Ovary (tissue), 9 donors: Measurements from ENCODE around the gene PLEKHO2. TPM values are rescaled to one million over a fixed set of nuclear protein-coding genes. Genes with fewer than 3 reads are reported as not detected.
A peak's percentile ranks its signal among the peaks of the same experiment; 100 is the strongest.

Experiments
- DNase-seq, 5 donors: peaks; one replicate each; pipeline ENCODE4 v3.0.0-alpha.2; 2019 to 2020
- H3K27ac ChIP-seq, 2 donors: fragments of 200-600 bp; one replicate each; pipeline versions ENCODE4 v1.5.1 to v1.8.0; 2019 to 2022
- H3K27me3 ChIP-seq: fragments of 200-600 bp; one replicate; pipeline ENCODE4 v1.8.0; 2022
- H3K36me3 ChIP-seq: fragments of 200-600 bp; sonication (generic); one replicate; pipeline ENCODE4 v1.5.1; 2019
- H3K4me1 ChIP-seq: one replicate; pipeline ENCODE4 v1.8.1; 2013; ENCODE audit warnings: mild to moderate bottlenecking, moderate library complexity; ENCODE audit not compliant: insufficient read depth
- H3K4me3 ChIP-seq: fragments of 200-600 bp; sonication (generic); one replicate; pipeline ENCODE4 v1.5.1; 2017
- H3K9me3 ChIP-seq, 2 donors: fragments of 200-600 bp in 1 of 2; sonication (generic) in 1 of 2; one replicate each; pipeline versions ENCODE4 v1.5.1 to v1.8.1; 2013 to 2019; ENCODE audit warnings: mild to moderate bottlenecking in 1 of 2, moderate library complexity in 1 of 2
- EP300 ChIP-seq: sonication (generic); formaldehyde crosslinking; IDR thresholded peaks from one replicate; pipeline ENCODE4 v1.6.1; 2017; ENCODE audit warnings: antibody characterized with exemption
- POLR2A ChIP-seq: fragments of 450-650 bp; IDR thresholded peaks from one replicate; pipeline ENCODE4 v1.6.1; 2017; ENCODE audit warnings: antibody characterized with exemption, mild to moderate bottlenecking, moderate library complexity
- WGBS, 3 donors: extraction: QIAGEN DNeasy Blood & Tissue Kit in 1 of 3; methylation state at CpG; one replicate each; pipeline versions ENCODE4 v1.1.5 to v1.1.7; 2013 to 2017; 5-methylcytosine and 5-hydroxymethylcytosine counted together
- intact Hi-C, 4 donors: fragments of 100-400 bp; cut with DNase I; formaldehyde crosslinking; loops; one replicate each; pipeline versions ENCODE4 v1.11.0 to v1.15.1; 2022 to 2023
- polyA plus RNA-seq, 2 donors: library from polyadenylated mRNA; stranded (reverse); fragments of 200-250 nt in 1 of 2; fragments of 350-450 nt in 1 of 2; fragmentation: Illumina TruSeq in 1 of 2; extraction: RNeasy Lipid Tissue Mini Kit (QIAGEN cat#74804) in 1 of 2; gene quantifications; one replicate each; pipeline ENCODE4 v1.2.3, GENCODE V29; 2013 to 2014
- total RNA-seq, 7 donors: library from RNA; depleted of rRNA in 2 of 7; stranded (reverse); fragments of >200 nt in 2 of 7; fragmentation: NEBNext Ultra II Directional in 3 of 7; extraction: Animal tissue kit (Norgen Biotek cat#: 25700) in 3 of 7; gene quantifications; one replicate each; pipeline versions ENCODE4 v1.1.0 to v1.2.4, GENCODE V29; 2016 to 2023
- TF ChIP-seq, protein P1 (sequence below), 3 donors: fragments of 450-650 bp in 2 of 3; fragments of 200-600 bp in 1 of 3; IDR thresholded peaks; one replicate each; pipeline versions ENCODE4 v1.5.1 to v1.8.0; 2016 to 2022; ENCODE audit warnings: antibody characterized with exemption in 3 of 3, mild to moderate bottlenecking in 1 of 3
- donor health status: DM: no; HTN: no; CAD: no; lungs with moderate emphysema.
- donor health status: DM: no; HTN: no; CAD: no.
- donor health status: Bipolar disorder and iron deficiency.
- donor health status: DM: yes; HTN: yes; CAD: no.
- donor health status: DM: no; HTN: no; CAD: no.
- donor health status: DM: yes; HTN: yes; CAD: no.

The PLEKHO2 gene
- total and polyA plus RNA-seq, 9 donors = 12.6 to 42.7 (median 27.5) TPM

DNA sequence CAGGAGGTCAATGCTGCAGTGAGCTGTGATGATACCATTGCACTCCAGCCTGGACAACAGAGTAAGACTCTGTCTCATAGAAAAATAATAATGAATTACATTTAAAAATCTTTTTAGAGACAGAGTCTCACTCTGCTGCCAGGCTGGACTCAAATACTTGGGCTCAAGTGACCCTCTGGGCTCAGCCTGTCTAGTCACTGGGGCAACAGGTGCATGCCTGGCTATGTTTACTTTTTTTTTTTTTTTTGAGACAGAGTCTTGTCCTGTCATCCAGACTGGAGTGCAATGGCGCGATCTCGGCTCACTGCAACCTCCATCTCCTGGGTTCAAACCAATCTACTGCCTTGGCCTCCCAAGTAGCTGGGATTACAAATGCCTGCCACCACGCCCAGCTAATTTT is 8.0 kb upstream of the PLEKHO2 start:
- no peak for DNase-seq
- TF ChIP-seq, protein P1, sequence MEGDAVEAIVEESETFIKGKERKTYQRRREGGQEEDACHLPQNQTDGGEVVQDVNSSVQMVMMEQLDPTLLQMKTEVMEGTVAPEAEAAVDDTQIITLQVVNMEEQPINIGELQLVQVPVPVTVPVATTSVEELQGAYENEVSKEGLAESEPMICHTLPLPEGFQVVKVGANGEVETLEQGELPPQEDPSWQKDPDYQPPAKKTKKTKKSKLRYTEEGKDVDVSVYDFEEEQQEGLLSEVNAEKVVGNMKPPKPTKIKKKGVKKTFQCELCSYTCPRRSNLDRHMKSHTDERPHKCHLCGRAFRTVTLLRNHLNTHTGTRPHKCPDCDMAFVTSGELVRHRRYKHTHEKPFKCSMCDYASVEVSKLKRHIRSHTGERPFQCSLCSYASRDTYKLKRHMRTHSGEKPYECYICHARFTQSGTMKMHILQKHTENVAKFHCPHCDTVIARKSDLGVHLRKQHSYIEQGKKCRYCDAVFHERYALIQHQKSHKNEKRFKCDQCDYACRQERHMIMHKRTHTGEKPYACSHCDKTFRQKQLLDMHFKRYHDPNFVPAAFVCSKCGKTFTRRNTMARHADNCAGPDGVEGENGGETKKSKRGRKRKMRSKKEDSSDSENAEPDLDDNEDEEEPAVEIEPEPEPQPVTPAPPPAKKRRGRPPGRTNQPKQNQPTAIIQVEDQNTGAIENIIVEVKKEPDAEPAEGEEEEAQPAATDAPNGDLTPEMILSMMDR (IDR thresholded peaks at IDR 0.05) = no peak
- no peak for TF ChIP-seq EP300
- no peaks in the 10 kb centered on the region for H3K36me3 ChIP-seq
- peaks cover 5% of the 10 kb centered on the region for H3K4me1 ChIP-seq
- intact Hi-C loops = no loop called here
- no peaks in the 10 kb centered on the region for H3K27me3 ChIP-seq
- no peaks in the 10 kb centered on the region for H3K9me3 ChIP-seq
- H3K4me3 ChIP-seq = no peak overlapping the region
- WGBS, 3 donors = 92 to 100% (median 95%) methylated on average over 4 of the region's 4 CpGs
- no peak overlapping the region for H3K27ac ChIP-seq

DNA sequence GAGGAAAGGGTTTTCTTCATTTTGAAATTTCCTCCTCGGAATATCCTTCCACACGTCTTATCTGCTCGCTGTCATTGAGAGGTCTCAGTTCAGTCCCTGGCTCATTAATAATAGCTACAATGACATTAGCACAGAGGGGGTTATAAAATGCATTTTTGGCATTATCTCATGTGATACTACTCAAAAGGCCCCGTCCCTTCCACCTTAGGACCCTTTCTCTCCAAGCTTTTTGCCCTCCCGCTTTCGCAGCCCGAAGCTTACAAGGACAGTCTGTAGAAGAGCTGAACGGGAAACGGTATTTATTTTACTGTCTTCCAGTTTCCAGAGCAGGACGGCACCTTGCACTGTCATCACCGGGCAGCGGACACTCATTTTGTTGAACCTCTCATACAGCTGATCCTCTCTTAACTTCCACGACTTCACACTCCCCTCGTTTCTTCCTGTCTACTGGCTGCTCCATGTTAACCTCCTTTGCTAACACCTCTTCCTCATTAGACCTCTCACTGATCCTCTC is 5.6 kb upstream of the PLEKHO2 start:
- H3K4me3 ChIP-seq = peak overlapping the region; percentile 34
- whole genome bisulfite sequencing, 3 donors = 7 to 18% (median 7%) methylated on average over 14 of the region's 14 CpGs
- intact Hi-C loops = no loop called here

DNA sequence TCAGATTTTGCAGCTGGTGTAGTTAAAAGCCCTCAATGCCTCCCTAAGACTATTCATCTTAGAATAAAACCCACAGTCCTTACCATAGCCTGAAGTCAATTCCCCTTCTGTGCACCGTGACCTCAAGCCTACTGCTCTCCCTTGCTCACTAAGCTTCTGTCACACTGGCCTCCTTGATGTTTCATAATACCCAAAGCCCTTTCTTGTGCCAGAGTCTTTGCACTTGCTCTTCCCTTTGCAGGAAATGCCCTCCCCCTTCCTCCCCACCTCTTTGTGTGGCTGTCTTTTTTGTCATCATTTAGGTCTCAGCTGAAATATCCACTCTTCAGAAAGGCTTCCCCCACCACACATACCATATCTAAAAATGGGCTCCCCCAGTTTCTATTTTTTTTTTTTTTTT is 4.2 kb upstream of the PLEKHO2 start:
- no peak for DNase-seq
- H3K4me1 ChIP-seq = peaks cover 5% of the 10 kb centered on the region
- WGBS, 3 donors = 96 to 97% (median 96%) methylated on average over 1 of the region's 1 CpG
- no peak overlapping the region for H3K27ac ChIP-seq
- no peak overlapping the region for H3K4me3 ChIP-seq
- H3K27me3 ChIP-seq = no peaks in the 10 kb centered on the region
- TF ChIP-seq POLR2A = no peak
- TF ChIP-seq, protein P1 (IDR thresholded peaks at IDR 0.05) = no peak
- TF ChIP-seq EP300 = no peak
- no peaks in the 10 kb centered on the region for H3K36me3 ChIP-seq
- intact Hi-C loops = no loop called here
- H3K9me3 ChIP-seq = no peaks in the 10 kb centered on the region

More for the DNA sequence above, 5.6 kb upstream of the PLEKHO2 start:
- Histone ChIP-seq H3K9me3 (no peaks in the 10 kb centered on the region), H3K27ac (peak overlapping the region in 1 of 2 donors; percentile 64), H3K4me1 (peaks cover 5% of the 10 kb centered on the region), H3K27me3 (no peaks in the 10 kb centered on the region), H3K36me3 (no peaks in the 10 kb centered on the region)
- no peak for TF ChIP-seq EP300
- TF ChIP-seq, protein P1 (IDR thresholded peaks at IDR 0.05) = peak in 2 of 3 donors; percentile 1 to 2
- no peak for DNase-seq

DNA sequence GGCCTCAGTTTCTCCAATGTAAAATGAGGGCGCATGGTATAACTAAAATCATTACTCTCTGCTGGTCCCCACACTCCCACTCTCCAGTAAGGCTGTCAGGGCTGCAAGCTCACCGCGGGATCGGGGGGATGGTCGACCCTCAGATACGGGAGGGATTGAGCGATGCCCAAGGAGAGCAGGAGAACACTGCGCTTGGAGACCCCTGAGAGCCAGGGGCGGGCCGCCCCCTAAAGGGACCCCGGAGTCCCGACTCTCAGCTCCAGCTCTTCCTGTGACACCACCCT is 713 bp upstream of the PLEKHO2 start:
- WGBS, 3 donors = 0 to 3% (median 2%) methylated on average over 12 of the region's 12 CpGs
- intact Hi-C loops = loop anchor here in 3 of 4 donors (5.0 to 10.0 kb wide), 3 partner anchors 54 to 81 kb away; no protein-coding TSS in a partner anchor

More for the DNA sequence above, 713 bp upstream of the PLEKHO2 start:
- DNase-seq = no peak
- Histone ChIP-seq H3K27ac (peak overlapping the region; percentile 72 to 91), H3K4me1 (peaks cover 14% of the 10 kb centered on the region), H3K9me3 (no peaks in the 10 kb centered on the region), H3K27me3 (no peaks in the 10 kb centered on the region), H3K36me3 (no peaks in the 10 kb centered on the region), H3K4me3 (peak overlapping the region; percentile 59)
- TF ChIP-seq, protein P1 (IDR thresholded peaks at IDR 0.05) = no peak
- no peak for TF ChIP-seq POLR2A
- no peak for TF ChIP-seq EP300
